GM21723 (cell line): Measurements from ENCODE around the gene ZNF366.

Source experiments
- ATAC-seq: cut with Tn5 transposase; IDR thresholded peaks from one replicate; pipeline ENCODE4 v1.9.1; 2021; ENCODE audit warnings: mild to moderate bottlenecking, moderate library complexity; ENCODE audit not compliant: unreplicated experiment

The ZNF366 gene

DNA sequence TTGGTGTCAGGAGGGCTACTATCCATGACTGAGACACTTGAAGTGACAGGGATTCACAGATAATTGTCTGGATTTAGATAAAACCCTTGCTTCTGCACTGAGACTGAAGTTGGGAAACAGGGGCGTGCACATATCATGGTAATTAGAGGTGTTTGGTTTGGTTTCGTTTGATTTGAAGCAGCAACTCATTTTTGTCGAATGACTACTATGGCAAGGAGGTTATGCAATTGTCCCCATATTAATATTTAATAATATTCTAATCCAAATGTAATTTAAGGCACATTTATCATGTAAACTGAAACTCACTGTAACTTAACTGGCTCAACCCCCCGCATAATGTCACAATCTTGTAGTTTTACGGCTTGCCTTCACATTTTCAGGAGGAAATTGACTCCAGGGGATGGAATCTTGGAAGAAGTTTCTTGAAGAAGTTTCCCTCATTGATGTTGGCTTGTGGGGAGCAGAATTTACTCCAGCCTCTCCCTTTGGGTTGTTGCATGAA, 12.5 kb downstream of the ZNF366 start:
- no peak for ATAC-seq

- no peak for ATAC-seq
These were observed 17.7 kb downstream of the ZNF366 start for GRCh38 chr5:72489536-72489935.

DNA sequence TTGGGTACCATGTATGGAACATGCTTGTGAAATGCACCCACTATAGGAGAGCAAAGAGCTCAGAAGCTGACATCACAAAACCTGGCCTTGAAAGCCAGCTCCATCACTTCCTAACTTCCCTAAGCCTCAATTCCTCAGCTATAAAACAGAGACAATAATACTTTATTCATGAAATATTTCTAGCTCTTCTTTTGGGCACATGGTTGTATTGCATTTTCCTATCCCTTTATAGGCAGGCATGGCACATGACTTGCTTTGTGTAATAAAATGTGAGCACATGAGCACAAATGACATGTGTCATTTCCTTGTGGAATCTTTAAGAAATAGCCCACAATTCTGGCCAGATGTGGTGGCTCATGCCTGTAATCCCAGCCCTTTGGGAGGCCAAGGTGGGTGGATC, 18.5 kb downstream of the ZNF366 start:
- ATAC-seq: no peak

GRCh38 chr5:72487177-72487576, 20.0 kb downstream of the ZNF366 start:
- no peak for ATAC-seq

DNA sequence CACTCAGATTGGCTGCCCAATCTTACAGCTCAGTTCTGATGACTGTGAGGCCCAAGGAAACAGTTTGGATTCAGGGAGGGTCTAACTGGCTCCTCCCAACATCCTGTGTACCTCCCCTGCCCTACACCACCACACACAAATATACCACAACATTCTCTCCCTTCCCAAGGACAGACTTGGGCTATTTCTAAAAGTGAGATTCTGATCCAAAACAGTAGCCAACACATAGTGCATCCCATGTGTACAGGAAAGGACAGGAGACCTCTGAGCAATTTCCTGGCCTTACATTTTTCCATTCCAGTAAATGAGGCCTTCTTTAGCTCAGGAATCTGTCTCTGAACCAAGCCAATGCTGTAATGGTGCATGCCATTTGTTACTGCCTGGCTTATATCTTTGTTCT, 20.8 kb downstream of the ZNF366 start:
- no peak for ATAC-seq

DNA sequence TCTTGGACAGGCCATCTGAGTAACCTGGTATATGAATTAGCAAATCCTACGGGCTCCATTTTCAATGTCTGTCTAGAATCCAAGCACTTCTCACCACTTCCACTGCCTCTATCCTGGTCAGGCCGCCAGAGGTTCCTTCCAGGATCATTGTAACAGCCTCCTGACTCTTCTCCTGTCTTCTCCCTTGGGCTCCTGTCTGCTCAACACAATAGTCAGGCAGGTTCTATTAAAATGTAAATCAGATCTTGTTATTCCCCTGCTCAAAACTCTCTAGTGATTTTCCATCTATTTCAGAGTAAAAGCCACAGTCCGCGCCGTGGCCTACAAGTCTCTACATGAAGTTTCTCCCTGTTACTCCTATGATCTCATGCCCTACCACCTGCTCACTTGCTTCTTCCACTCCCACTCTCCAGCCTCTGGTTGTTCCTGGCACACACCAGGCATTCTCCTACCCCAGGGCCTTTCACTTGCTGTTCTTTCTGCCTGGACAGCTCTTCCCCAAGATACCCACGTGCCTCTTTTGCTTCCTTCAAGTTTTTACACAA, 21.7 kb downstream of the ZNF366 start:
- ATAC-seq: no peak

DNA sequence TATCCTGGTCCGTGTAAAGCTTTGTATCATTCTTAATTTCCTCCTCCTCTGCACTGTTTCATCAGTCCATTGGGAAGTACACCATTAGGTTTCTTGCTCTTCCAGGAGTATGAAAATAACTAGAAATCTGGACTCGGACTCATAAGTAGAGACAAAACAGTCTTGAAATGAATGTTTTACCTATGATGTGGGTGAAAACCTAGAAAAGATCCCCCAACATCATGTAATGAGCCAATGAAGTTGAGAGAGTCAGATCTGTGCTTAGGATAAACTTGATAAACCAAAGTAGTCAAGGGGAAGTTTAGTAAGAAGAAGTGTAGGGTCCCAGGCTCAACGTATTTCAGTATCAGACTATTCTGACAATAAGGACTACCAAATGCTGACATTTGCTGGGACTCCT, 25.2 kb downstream of the ZNF366 start:
- no peak for ATAC-seq

DNA sequence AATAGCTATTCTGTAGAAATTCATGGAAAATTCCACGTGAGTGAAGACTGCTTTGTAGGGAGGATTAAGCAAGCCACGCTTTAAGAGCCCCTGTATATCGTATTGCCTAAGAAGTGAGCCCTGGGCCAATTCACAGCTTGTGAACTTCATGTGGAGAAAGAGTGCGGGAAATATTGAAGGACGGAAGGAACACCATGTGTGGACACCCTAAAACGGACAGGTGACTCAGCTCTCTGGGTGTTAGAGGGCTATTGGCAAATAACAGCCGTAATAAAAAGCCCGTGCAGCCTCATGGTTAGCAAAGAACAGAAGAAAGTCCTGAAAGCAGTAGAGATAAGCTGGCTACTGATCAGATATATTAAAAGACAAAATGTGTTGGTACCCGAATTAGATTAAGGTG, 26.4 kb downstream of the ZNF366 start:
- no peak for ATAC-seq

- no peak for ATAC-seq
These were observed 27.3 kb downstream of the ZNF366 start for GRCh38 chr5:72479921-72480320.

DNA sequence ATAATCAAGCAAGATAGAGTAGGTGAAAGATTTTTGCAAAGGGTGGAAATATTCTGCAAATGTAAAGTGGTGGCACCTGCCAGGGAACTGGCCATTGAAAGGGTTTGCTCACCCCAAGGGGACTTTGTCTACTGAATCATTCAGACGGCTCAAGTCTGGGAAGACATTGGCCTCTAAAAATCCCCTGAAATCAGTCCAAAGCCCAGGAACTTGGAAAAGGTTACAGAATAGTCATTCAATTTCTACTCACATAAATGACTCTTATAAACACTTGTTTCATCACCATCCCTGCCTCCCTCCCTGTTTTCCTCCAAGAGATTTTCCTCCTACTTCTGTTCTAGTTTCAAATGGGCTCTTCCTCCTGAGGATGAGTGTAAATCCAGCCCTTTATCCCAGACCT, 28.5 kb downstream of the ZNF366 start:
- ATAC-seq: no peak

DNA sequence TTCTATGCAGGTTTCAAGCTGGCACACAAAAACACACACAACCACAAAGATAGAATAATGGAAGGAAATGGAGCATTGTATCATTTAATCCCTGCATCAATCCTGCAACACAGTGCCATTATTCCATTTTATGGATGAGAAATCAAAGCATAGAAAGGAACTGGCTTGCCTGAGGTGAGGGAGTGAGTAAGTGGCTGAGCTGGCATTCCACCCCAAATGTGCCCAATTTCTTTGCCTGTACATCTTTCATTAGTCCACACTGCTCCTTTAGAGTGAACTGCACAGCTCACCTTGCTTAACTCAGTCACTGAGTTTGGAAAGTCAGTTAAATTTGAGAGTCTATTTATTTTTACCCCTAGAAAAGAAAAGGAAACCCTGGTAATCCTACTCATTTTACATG, 28.9 kb downstream of the ZNF366 start:
- no peak for ATAC-seq

GRCh38 chr5:72477644-72478043, 29.6 kb downstream of the ZNF366 start:
- no peak for ATAC-seq

- ATAC-seq: no peak
These were observed 30.0 kb downstream of the ZNF366 start for GRCh38 chr5:72477176-72477575.

- ATAC-seq: no peak
These were observed 30.5 kb downstream of the ZNF366 start for GRCh38 chr5:72476721-72477120.

GRCh38 chr5:72476275-72476674, 30.9 kb downstream of the ZNF366 start:
- no peak for ATAC-seq

- no peak for ATAC-seq
These were observed 32.7 kb downstream of the ZNF366 start for GRCh38 chr5:72474516-72474915.

DNA sequence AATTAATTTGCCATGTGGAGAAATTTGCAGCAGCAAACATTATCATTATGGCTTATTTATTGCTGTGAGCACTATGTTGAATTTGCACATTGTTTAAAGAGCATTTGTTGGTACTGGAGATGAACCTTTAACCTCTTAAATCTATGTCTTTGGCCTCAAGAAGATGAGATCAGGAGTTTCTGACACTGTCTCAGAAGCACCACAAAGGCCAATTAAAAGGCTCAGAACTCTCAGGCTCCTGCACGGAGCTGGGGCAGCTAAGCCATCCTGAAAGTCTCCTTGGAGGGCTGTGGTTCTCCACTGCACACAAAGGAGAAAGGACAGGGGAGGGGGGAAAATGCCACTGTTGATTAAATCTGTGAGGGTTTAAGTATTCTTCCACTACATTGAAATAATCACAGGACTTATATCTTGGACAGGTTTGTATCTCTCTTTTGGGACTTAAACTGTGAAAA, 33.1 kb downstream of the ZNF366 start:
- ATAC-seq: no peak

GRCh38 chr5:72472666-72473422, 34.4 kb downstream of the ZNF366 start:
- ATAC-seq: no peak

DNA sequence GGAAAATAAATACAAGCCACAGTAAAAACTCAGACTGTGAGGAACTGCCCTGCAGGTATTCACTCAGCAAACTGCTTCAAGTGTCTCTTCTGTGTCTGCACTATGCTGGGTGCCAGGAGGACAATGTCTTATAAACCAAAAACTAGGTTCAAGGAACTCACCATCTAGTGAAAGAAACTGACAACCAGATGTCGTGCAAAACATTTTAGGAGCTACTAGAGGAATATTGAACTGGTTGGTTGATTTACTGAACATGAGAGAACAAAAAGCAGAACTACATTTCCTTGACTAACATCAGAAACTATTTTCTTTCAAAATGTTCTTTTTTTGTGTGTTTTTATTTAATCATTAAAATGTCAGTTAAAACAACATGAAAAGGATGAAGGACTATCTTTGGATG, 35.2 kb downstream of the ZNF366 start:
- ATAC-seq: no peak

GRCh38 chr5:72470826-72471225, 36.4 kb downstream of the ZNF366 start:
- no peak for ATAC-seq

DNA sequence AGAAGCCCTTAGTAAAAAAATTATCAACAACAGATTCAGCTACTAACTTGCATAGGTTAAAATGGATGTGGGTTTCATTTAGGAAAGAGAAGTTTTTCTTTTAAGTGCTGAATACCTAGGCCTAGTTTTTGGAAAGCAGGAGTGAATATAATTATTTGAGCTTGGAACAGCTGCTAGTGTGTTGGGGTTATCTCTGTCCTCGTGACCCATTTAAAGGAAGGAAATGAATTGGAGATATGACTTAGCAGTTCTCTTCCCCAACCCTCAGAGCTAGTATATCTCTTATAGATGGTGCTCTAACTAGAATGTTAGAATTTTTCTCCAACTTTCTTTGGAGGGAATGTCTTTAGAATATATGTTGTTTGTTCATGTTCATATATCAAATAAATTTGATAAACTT, 38.6 kb downstream of the ZNF366 start:
- no peak for ATAC-seq

DNA sequence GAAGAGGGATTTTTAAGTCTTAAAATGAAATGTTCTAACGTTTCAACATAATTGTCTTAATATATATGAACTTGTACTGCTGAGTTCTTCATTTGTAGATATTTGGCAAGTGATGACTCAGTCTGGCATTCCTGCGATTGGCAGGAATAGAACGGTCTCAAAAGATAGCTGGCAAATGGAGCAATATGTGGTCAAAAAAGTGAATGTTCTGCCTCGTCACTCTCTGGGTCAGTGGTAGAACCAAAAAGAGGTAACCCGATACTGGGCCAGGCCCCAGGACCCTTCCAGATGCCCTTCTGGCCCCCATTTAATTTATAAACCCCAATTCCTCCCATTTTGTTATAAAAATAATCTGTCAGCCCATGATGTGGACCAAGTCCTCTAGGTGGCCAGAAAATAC, 39.2 kb downstream of the ZNF366 start:
- ATAC-seq: no peak

DNA sequence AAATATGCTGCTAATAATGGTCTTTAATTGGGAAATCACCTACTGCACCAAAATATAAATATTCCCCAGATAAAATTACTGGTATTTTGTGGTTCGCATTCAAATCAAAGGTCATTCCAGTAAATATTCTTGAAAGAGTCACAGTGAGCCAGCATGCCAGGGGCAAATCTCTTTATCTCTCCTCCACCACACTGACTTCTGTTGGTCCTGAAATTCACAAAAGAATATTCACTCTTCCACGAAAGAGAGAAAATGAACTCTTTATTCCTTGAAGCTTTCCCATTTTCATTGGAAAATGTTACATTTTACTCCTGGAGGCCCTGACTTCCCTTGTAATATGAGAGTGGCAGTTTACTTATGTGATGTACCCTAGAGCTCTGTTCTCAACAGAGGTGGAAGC, 39.7 kb downstream of the ZNF366 start:
- ATAC-seq: no peak
